ENCODE results near the gene GPR108.
A peak's percentile ranks its signal among the peaks of the same experiment; 100 is the strongest.
"Not testable (repeated sequence)": the region's sequence is repeated elsewhere in the genome, so short reads cannot be mapped to it uniquely, and the experiment has no call there.

GPR108 gene

GRCh38 chr19:6737284-6737872 is at the start of gene GPR108:
TSS of gene GPR108 (minus strand) at chr19:6737580. CDS start at chr19:6737576, 4 bp downstream.
- peak; percentile 100 for DNase-seq

- peak; percentile 37 for DNase-seq
These were observed 41.8 kb upstream of the GPR108 start for GRCh38 chr19:6779206-6779605.

GRCh38 chr19:6778386-6778785 is 41.0 kb upstream of the GPR108 start:
- peak; percentile 67 for DNase-seq

GRCh38 chr19:6777434-6777833 is 40.1 kb upstream of the GPR108 start:
- DNase-seq, result no peak

- DNase-seq, result no peak
These were observed 39.6 kb upstream of the GPR108 start for GRCh38 chr19:6776999-6777398.

- not testable (repeated sequence) for DNase-seq
These were observed 38.7 kb upstream of the GPR108 start for GRCh38 chr19:6776045-6776444.

GRCh38 chr19:6774821-6775707 is 37.7 kb upstream of the GPR108 start:
- DNase-seq, result peak; percentile 71

- peak; percentile 60 for DNase-seq
These were observed 36.0 kb upstream of the GPR108 start for GRCh38 chr19:6773323-6773931.

GRCh38 chr19:6772866-6773322 is 35.5 kb upstream of the GPR108 start:
- no peak for DNase-seq

- DNase-seq, result peak; percentile 87
These were observed 34.9 kb upstream of the GPR108 start, which contains the start of gene VAV1 for GRCh38 chr19:6772028-6772865. TSS of gene VAV1 (plus strand) at chr19:6772708. CDS start at chr19:6772808, 100 bp downstream.

GRCh38 chr19:6771648-6772027 is 34.3 kb upstream of the GPR108 start:
- not testable (repeated sequence) for DNase-seq

- DNase-seq, result peak; percentile 55
These were observed 31.7 kb upstream of the GPR108 start for GRCh38 chr19:6769006-6769619.

- DNase-seq, result no peak
These were observed 30.9 kb upstream of the GPR108 start for GRCh38 chr19:6768236-6768785.

GRCh38 chr19:6767357-6768235 is 30.2 kb upstream of the GPR108 start, which contains the start of gene SH2D3A:
TSS of gene SH2D3A (minus strand) at chr19:6767435. CDS start at chr19:6763748, 3,687 bp downstream.
- peak; percentile 98 for DNase-seq

GRCh38 chr19:6767081-6767356 is 29.6 kb upstream of the GPR108 start:
- peak; percentile 60 for DNase-seq

- peak; percentile 20 for DNase-seq
These were observed 29.1 kb upstream of the GPR108 start for GRCh38 chr19:6766357-6767080.

GRCh38 chr19:6765738-6766356 is 28.5 kb upstream of the GPR108 start:
- DNase-seq, result no peak

GRCh38 chr19:6762253-6762797 is 24.9 kb upstream of the GPR108 start:
- DNase-seq, result not testable (repeated sequence)

GRCh38 chr19:6761053-6761676 is 23.8 kb upstream of the GPR108 start:
- peak; percentile 68 for DNase-seq
